ENCODE results near the gene PI4KA. TPM values are rescaled to one million over a fixed set of nuclear protein-coding genes. Genes with fewer than 3 reads are reported as not detected.

The PI4KA gene
- total RNA-seq, 1 experiment from 2014 or later = 23.8 TPM

GRCh38 chr22:20881869-20882815 lies 23.5 kb upstream of the PI4KA start:
- no peak for DNase-seq (ENCODE audit: low read depth)

GRCh38 chr22:20881231-20881630 lies 22.6 kb upstream of the PI4KA start:
- DNase-seq (ENCODE audit: low read depth) = peak; percentile 59

- DNase-seq (ENCODE audit: low read depth) = no peak
Observed at GRCh38 chr22:20877715-20878114, 19.1 kb upstream of the PI4KA start.

GRCh38 chr22:20875296-20875695 lies 16.7 kb upstream of the PI4KA start:
- DNase-seq (ENCODE audit: low read depth) = no peak

GRCh38 chr22:20873214-20873613 lies 14.6 kb upstream of the PI4KA start:
- DNase-seq (ENCODE audit: low read depth) = no peak

- DNase-seq (ENCODE audit: low read depth) = no peak
Observed at GRCh38 chr22:20869234-20869633, 10.6 kb upstream of the PI4KA start.

GRCh38 chr22:20868025-20868962 lies 9.7 kb upstream of the PI4KA start:
- no peak for DNase-seq (ENCODE audit: low read depth)

GRCh38 chr22:20867179-20868024 lies 8.8 kb upstream of the PI4KA start:
- no peak for DNase-seq (ENCODE audit: low read depth)

- DNase-seq (ENCODE audit: low read depth) = no peak
Observed at GRCh38 chr22:20866736-20867135, 8.1 kb upstream of the PI4KA start.

- no peak for DNase-seq (ENCODE audit: low read depth)
Observed at GRCh38 chr22:20865875-20866445, 7.3 kb upstream of the PI4KA start.

- DNase-seq (ENCODE audit: low read depth) = no peak
Observed at GRCh38 chr22:20865331-20865730, 6.7 kb upstream of the PI4KA start.

GRCh38 chr22:20864186-20864908 lies 5.7 kb upstream of the PI4KA start:
- DNase-seq (ENCODE audit: low read depth) = no peak

- no peak for DNase-seq (ENCODE audit: low read depth)
Observed at GRCh38 chr22:20863366-20863765, 4.8 kb upstream of the PI4KA start.

- no peak for DNase-seq (ENCODE audit: low read depth)
Observed at GRCh38 chr22:20862540-20862939, 3.9 kb upstream of the PI4KA start.

- DNase-seq (ENCODE audit: low read depth) = no peak
Observed at GRCh38 chr22:20859615-20860014, 1.0 kb upstream of the PI4KA start.

- DNase-seq (ENCODE audit: low read depth) = peak; percentile 71
Observed at GRCh38 chr22:20857838-20858614, 585 bp downstream of the PI4KA start.

- no peak for DNase-seq (ENCODE audit: low read depth)
Observed at GRCh38 chr22:20857247-20857643, 1.4 kb downstream of the PI4KA start.

GRCh38 chr22:20853236-20853660 lies 5.4 kb downstream of the PI4KA start:
- no peak for DNase-seq (ENCODE audit: low read depth)

- DNase-seq (ENCODE audit: low read depth) = no peak
Observed at GRCh38 chr22:20852503-20852902, 6.1 kb downstream of the PI4KA start.

GRCh38 chr22:20852076-20852475 lies 6.5 kb downstream of the PI4KA start:
- no peak for DNase-seq (ENCODE audit: low read depth)
